CD4-positive, alpha-beta T cell treated with Interleukin-10 for 1 hour (primary cell): Measurements from ENCODE around the gene KRTAP16-1.
A peak's percentile ranks its signal among the peaks of the same experiment; 100 is the strongest.

Experiments used
- DNase-seq: peaks from one replicate; pipeline ENCODE4 v3.0.0-alpha.2; 2020

The KRTAP16-1 gene

GRCh38 chr17:41329279-41329948, 20.3 kb upstream of the KRTAP16-1 start:
- DNase-seq, result no peak

GRCh38 chr17:41328207-41328606, 19.1 kb upstream of the KRTAP16-1 start:
- DNase-seq, result no peak

- DNase-seq, result no peak
Measured at GRCh38 chr17:41327411-41328120, 18.5 kb upstream of the KRTAP16-1 start.

- DNase-seq, result peak; percentile 50
Measured at GRCh38 chr17:41326173-41327145, 17.4 kb upstream of the KRTAP16-1 start.

- DNase-seq, result no peak
Measured at GRCh38 chr17:41325611-41326010, 16.5 kb upstream of the KRTAP16-1 start.

GRCh38 chr17:41325126-41325525, 16.0 kb upstream of the KRTAP16-1 start:
- no peak for DNase-seq

- no peak for DNase-seq
Measured at GRCh38 chr17:41324180-41325075, 15.3 kb upstream of the KRTAP16-1 start.

- DNase-seq, result no peak
Measured at GRCh38 chr17:41322903-41323895, 14.1 kb upstream of the KRTAP16-1 start.

- DNase-seq, result peak; percentile 65
Measured at GRCh38 chr17:41322094-41322902, 13.2 kb upstream of the KRTAP16-1 start.

- DNase-seq, result no peak
Measured at GRCh38 chr17:41318231-41318630, 9.1 kb upstream of the KRTAP16-1 start.

- DNase-seq, result no peak
Measured at GRCh38 chr17:41315814-41316445, 6.8 kb upstream of the KRTAP16-1 start.

- no peak for DNase-seq
Measured at GRCh38 chr17:41315204-41315794, 6.2 kb upstream of the KRTAP16-1 start, which contains the start of gene KRTAP17-1. Gene KRTAP17-1 (minus strand): TSS chr17:41315710. CDS start chr17:41315650, 60 bp downstream.

- DNase-seq, result no peak
Measured at GRCh38 chr17:41311111-41311510, 2.0 kb upstream of the KRTAP16-1 start.

- peak; percentile 88 for DNase-seq
Measured at GRCh38 chr17:41308251-41308917, 725 bp downstream of the KRTAP16-1 start.

GRCh38 chr17:41307647-41308046, 1.5 kb downstream of the KRTAP16-1 start:
- no peak for DNase-seq

- DNase-seq, result no peak
Measured at GRCh38 chr17:41304091-41304490, 5.0 kb downstream of the KRTAP16-1 start.

GRCh38 chr17:41302981-41303380, 6.1 kb downstream of the KRTAP16-1 start:
- DNase-seq, result no peak
